ENCODE data around the gene PCDHA1.
A peak's percentile ranks its signal among the peaks of the same experiment; 100 is the strongest.

DNA sequence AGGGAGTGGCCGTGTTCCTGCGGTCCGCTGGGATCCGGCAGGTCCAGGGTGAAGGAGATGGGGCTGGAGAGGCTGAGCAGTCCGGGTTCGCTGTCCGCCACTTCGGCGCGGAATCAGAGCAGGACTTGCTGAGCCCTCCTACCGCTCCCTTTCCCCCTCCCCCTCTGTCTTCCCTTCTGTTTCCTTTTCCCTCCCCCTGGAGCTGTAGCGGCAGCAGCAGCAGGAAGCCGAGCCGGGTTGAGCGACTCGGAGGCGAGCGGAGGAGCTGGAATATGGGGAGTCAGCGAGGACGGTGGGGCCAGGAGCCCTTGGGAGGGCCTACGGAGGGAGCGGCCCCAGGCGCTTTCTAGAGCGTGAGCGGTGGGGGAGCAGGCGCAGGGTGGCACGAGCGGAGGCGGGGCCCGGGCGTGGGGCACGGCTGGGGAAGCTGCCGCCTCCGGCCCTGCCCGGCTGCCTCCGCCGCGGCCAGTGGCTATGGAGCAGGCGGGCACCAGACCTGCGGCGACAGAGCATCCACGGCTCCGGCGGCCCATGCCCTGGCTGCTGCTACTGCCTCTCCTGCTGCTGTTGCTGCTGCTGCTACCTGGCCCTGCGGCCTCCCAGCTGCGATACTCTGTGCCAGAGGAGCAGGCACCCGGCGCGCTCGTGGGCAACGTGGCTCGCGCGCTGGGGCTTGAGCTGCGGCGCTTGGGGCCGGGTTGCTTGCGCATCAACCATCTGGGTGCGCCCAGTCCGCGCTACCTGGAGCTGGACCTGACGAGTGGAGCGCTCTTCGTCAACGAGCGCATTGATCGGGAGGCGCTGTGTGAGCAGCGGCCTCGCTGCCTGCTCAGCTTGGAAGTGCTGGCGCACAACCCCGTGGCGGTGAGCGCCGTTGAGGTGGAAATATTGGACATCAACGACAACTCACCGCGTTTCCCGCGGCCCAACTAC, 180.6 kb downstream of the PCDHA1 start, which contains the start of gene PCDHAC2:
- TF ChIP-seq CTCF (optimal IDR thresholded peaks at IDR 0.05 in 1 of 3, IDR thresholded peaks at IDR 0.05 in 1 of 3, conservative IDR thresholded peaks at IDR 0.05 in 1 of 3; ENCODE audit: extremely low read depth in 1 of 3, insufficient read depth in 2 of 3, low read length in 3 of 3) (peak in 1 of 3 experiments; percentile 17), EZH2 (IDR thresholded peaks at IDR 0.05; ENCODE audit: low read length) (peak; percentile 13)
